ENCODE data around the gene TTC39C. TPM values are rescaled to one million over a fixed set of nuclear protein-coding genes. Genes with fewer than 3 reads are reported as not detected.
A peak's percentile ranks its signal among the peaks of the same experiment; 100 is the strongest.
"Not testable (repeated sequence)": the region's sequence is repeated elsewhere in the genome, so short reads cannot be mapped to it uniquely, and the experiment has no call there.

The TTC39C gene
- polyA plus RNA-seq, 1 experiment: 24.3 TPM

- Histone ChIP-seq H3K27me3 (ENCODE audit: control insufficient read depth, insufficient read depth, low read length) (no peaks in the 10 kb centered on the region), H3K9me3 (ENCODE audit: control insufficient read depth, insufficient read depth, low read length) (no peaks in the 10 kb centered on the region), H3K27ac (ENCODE audit: low read depth, low read length) (no peak overlapping the region), H3K4me3 (ENCODE audit: low read depth, low read length) (no peak overlapping the region)
- no peak for DNase-seq (ENCODE audit: low read depth, low spot score)
- no peak for TF ChIP-seq CTCF (IDR thresholded peaks at IDR 0.05; ENCODE audit: low read depth, low read length)
- POLR2A ChIA-PET: no interaction called here
- CTCF ChIA-PET: no interaction called here
Measured at GRCh38 chr18:24072743-24073142, 58.2 kb downstream of the TTC39C start.

DNA sequence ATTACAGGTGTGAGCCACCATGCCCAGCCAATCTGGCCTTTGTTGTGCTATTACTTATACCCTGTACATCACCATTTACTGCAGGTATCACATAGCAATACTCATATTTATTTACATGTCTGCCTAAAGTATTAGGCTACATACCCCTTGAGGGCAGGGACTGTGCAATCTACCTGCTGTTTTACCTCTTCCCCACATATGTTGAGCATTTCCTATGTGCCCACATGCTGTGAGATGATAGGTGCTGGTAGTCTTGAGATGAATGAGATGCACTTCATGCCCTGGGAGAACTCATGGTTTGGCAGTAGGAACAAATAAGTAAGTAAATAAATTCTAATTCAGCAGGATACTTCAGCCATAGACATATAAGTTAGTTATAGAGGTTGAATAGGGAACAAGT lies 59.2 kb downstream of the TTC39C start:
- Histone ChIP-seq H3K9me3 (ENCODE audit: control insufficient read depth, insufficient read depth, low read length) (no peaks in the 10 kb centered on the region), H3K4me3 (ENCODE audit: low read depth, low read length) (no peak overlapping the region), H3K27me3 (ENCODE audit: control insufficient read depth, insufficient read depth, low read length) (no peaks in the 10 kb centered on the region), H3K27ac (ENCODE audit: low read depth, low read length) (no peak overlapping the region)
- ChIA-PET POLR2A (no interaction called here), CTCF (no interaction called here)
- TF ChIP-seq CTCF (IDR thresholded peaks at IDR 0.05; ENCODE audit: low read depth, low read length): no peak
- DNase-seq (ENCODE audit: low read depth, low spot score): no peak

DNA sequence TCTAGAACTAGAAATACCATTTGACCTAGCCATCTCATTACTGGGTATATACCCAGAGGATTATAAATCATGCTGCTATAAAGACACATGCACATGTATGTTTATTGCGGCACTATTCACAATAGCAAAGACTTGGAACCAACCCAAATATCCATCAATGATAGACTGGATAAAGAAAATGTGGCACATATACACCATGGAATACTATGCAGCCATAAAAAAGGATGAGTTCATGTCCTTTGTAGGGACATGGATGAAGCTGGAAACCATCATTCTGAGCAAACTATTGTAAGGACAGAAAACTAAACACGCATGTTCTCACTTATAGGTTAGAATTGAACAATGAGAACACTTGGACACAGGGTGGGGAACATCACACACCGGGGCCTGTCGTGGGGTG lies 60.2 kb downstream of the TTC39C start:
- H3K27ac ChIP-seq (ENCODE audit: low read depth, low read length); H3K9me3 ChIP-seq (ENCODE audit: control insufficient read depth, insufficient read depth, low read length); H3K27me3 ChIP-seq (ENCODE audit: control insufficient read depth, insufficient read depth, low read length); CTCF ChIA-PET; POLR2A ChIA-PET; H3K4me3 ChIP-seq (ENCODE audit: low read depth, low read length); DNase-seq (ENCODE audit: low read depth, low spot score): not testable (repeated sequence)

- Histone ChIP-seq H3K4me3 (ENCODE audit: low read depth, low read length) (no peak overlapping the region), H3K9me3 (ENCODE audit: control insufficient read depth, insufficient read depth, low read length) (no peaks in the 10 kb centered on the region), H3K27ac (ENCODE audit: low read depth, low read length) (peak overlapping the region; percentile 49), H3K27me3 (ENCODE audit: control insufficient read depth, insufficient read depth, low read length) (no peaks in the 10 kb centered on the region)
- POLR2A ChIA-PET: interaction anchor here (0.6 to 1.7 kb wide), 6 partner anchors 19 to 194 kb away, joined by 3 to 10 read pairs (median 4); partner anchors contain the start of gene CABYR
- TF ChIP-seq CTCF (IDR thresholded peaks at IDR 0.05; ENCODE audit: low read depth, low read length): peak; percentile 70
- CTCF ChIA-PET: interaction anchor here (0.6 to 1.7 kb wide), 7 partner anchors 15 to 1228 kb away, joined by 3 to 4 read pairs (median 3); no protein-coding TSS in a partner anchor
- DNase-seq (ENCODE audit: low read depth, low spot score): peak; percentile 92
Measured at GRCh38 chr18:24075767-24076597, 61.4 kb downstream of the TTC39C start.

GRCh38 chr18:24076950-24077349 lies 62.4 kb downstream of the TTC39C start:
- no peak for DNase-seq (ENCODE audit: low read depth, low spot score)
- no peak overlapping the region for H3K27ac ChIP-seq (ENCODE audit: low read depth, low read length)
- H3K4me3 ChIP-seq (ENCODE audit: low read depth, low read length): no peak overlapping the region
- no peaks in the 10 kb centered on the region for H3K27me3 ChIP-seq (ENCODE audit: control insufficient read depth, insufficient read depth, low read length)
- no peak for TF ChIP-seq CTCF (IDR thresholded peaks at IDR 0.05; ENCODE audit: low read depth, low read length)
- no peaks in the 10 kb centered on the region for H3K9me3 ChIP-seq (ENCODE audit: control insufficient read depth, insufficient read depth, low read length)
- CTCF ChIA-PET: interaction anchor here (1.1 to 1.7 kb wide), 3 partner anchors 39 to 374 kb away, joined by 3 to 4 read pairs (median 4); no protein-coding TSS in a partner anchor
- POLR2A ChIA-PET: interaction anchor here (1.6 kb wide), 1 partner anchor 63 kb away, joined by 3 read pairs; no protein-coding TSS in a partner anchor

Measured in AG04450 (cell line).